Measurements from ENCODE around the gene CYTH3.
"Not testable (repeated sequence)": the region's sequence is repeated elsewhere in the genome, so short reads cannot be mapped to it uniquely, and the experiment has no call there.

The CYTH3 gene

GRCh38 chr7:6283391-6284054 lies 11.1 kb upstream of the CYTH3 start:
- not testable (repeated sequence) for H3K23ac ChIP-seq (ENCODE audit: low read depth, low read length, poor library complexity); H3K4me2 ChIP-seq (ENCODE audit: insufficient read depth, low read length, poor library complexity, severe bottlenecking); H3K9me3 ChIP-seq (replicated peaks in 1 of 2; ENCODE audit: control insufficient read depth in 2 of 2, insufficient read depth in 1 of 2, low read depth in 1 of 2, low read length in 2 of 2); H2AK5ac ChIP-seq (ENCODE audit: low read depth, low read length); H3K14ac ChIP-seq (ENCODE audit: low read length); H2BK5ac ChIP-seq (ENCODE audit: low read length); H2BK120ac ChIP-seq (ENCODE audit: low read depth, low read length); H2BK12ac ChIP-seq (ENCODE audit: low read length); H3K27me3 ChIP-seq (ENCODE audit: control insufficient read depth in 3 of 3, insufficient read depth in 3 of 3, low read depth in 1 of 3, low read length in 3 of 3); H3K4me1 ChIP-seq (ENCODE audit: control insufficient read depth in 2 of 2, insufficient read depth in 1 of 2, low read depth in 1 of 2, low read length in 2 of 2); H3K36me3 ChIP-seq (replicated peaks in 1 of 2; ENCODE audit: control insufficient read depth in 2 of 2, insufficient read depth in 2 of 2, low read length in 2 of 2); H3K27ac ChIP-seq (replicated peaks; ENCODE audit: low read length); DNase-seq (ENCODE audit: low spot score); H3K4me3 ChIP-seq (ENCODE audit: low read length in 2 of 2); H4K91ac ChIP-seq (ENCODE audit: low read depth, low read length, poor library complexity); H4K8ac ChIP-seq (ENCODE audit: low read depth, low read length); H3K4ac ChIP-seq (ENCODE audit: low read length); H3K9ac ChIP-seq (ENCODE audit: low read depth, low read length, poor library complexity); H2BK15ac ChIP-seq (ENCODE audit: low read length); H2AFZ ChIP-seq (ENCODE audit: low read length); H3K79me1 ChIP-seq (ENCODE audit: low read depth, low read length); H3K18ac ChIP-seq (ENCODE audit: low read length)
- WGBS, 2 donors (ENCODE audit: extremely low coverage in 2 of 2, insufficient read length in 2 of 2, insufficient replicate concordance in 1 of 2) = no CpG with 5 or more reads among the region's 9 CpGs

DNA sequence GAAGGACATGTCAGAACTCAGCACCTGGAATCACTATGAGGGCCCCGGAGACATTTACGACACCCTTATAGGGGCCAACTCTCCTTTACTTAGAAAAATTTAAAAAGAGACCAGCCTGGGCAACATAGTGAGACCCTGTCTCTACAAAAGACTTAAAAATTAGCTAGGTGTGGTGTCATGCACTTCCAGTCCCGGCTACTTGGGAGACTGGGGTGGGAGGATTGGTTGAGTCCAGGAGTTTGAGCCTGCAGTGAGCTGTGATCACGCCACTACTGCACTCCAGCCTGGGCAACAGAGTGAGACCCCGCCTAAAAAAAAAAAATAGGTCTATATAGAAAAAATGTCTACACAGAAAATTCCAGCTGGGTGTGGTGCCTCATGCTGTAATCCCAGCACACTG lies 7.5 kb upstream of the CYTH3 start:
- Histone ChIP-seq H3K4me1 (ENCODE audit: control insufficient read depth in 2 of 2, insufficient read depth in 1 of 2, low read depth in 1 of 2, low read length in 2 of 2) (peaks cover 0 to 9% of the 10 kb centered on the region in 2 donors), H3K27ac (replicated peaks; ENCODE audit: low read length) (no peak overlapping the region), H2BK15ac (ENCODE audit: low read length) (no peak overlapping the region), H3K9ac (ENCODE audit: low read depth, low read length, poor library complexity) (no peak overlapping the region), H2BK5ac (ENCODE audit: low read length) (no peak overlapping the region), H3K23ac (ENCODE audit: low read depth, low read length, poor library complexity) (no peak overlapping the region), H3K9me3 (replicated peaks in 1 of 2; ENCODE audit: control insufficient read depth in 2 of 2, insufficient read depth in 1 of 2, low read depth in 1 of 2, low read length in 2 of 2) (no peaks in the 10 kb centered on the region), H2AFZ (ENCODE audit: low read length) (no peak overlapping the region), H3K4me2 (ENCODE audit: insufficient read depth, low read length, poor library complexity, severe bottlenecking) (no peak overlapping the region), H4K91ac (ENCODE audit: low read depth, low read length, poor library complexity) (no peak overlapping the region), H2AK5ac (ENCODE audit: low read depth, low read length) (no peak overlapping the region), H2BK12ac (ENCODE audit: low read length) (no peak overlapping the region), H3K18ac (ENCODE audit: low read length) (no peak overlapping the region), H3K36me3 (replicated peaks in 1 of 2; ENCODE audit: control insufficient read depth in 2 of 2, insufficient read depth in 2 of 2, low read length in 2 of 2) (no peaks in the 10 kb centered on the region), H3K79me1 (ENCODE audit: low read depth, low read length) (no peaks in the 10 kb centered on the region), H3K27me3 (ENCODE audit: control insufficient read depth in 3 of 3, insufficient read depth in 3 of 3, low read depth in 1 of 3, low read length in 3 of 3) (no peaks in the 10 kb centered on the region), H3K4ac (ENCODE audit: low read length) (no peak overlapping the region), H2BK120ac (ENCODE audit: low read depth, low read length) (no peak overlapping the region), H3K14ac (ENCODE audit: low read length) (no peak overlapping the region), H3K4me3 (ENCODE audit: low read length in 2 of 2) (no peak overlapping the region), H4K8ac (ENCODE audit: low read depth, low read length) (no peak overlapping the region)
- no CpG with 5 or more reads among the region's 5 CpGs for WGBS, 2 donors (ENCODE audit: extremely low coverage in 2 of 2, insufficient read length in 2 of 2, insufficient replicate concordance in 1 of 2)
- DNase-seq (ENCODE audit: low spot score) = no peak

DNA sequence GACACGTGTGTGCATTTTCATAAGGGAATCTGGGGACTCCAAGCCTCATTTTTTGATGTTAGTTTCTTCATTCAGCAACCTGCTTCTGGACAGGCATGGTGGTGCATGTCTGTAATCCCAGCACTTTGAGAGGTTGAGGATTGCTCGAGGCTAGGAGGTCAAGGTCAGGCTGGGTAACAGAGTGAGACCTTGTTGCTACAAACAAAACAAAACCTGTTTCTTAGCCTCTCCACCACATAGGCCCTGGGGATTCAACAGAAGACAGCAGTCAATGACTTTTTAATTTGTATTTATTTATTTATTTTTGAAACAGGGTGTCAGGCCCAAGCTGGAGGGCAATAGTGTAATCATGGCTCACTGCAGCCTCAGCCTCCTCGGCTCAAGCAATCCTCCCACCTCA lies 6.9 kb upstream of the CYTH3 start:
- Histone ChIP-seq H2BK120ac (ENCODE audit: low read depth, low read length) (no peak overlapping the region), H3K23ac (ENCODE audit: low read depth, low read length, poor library complexity) (no peak overlapping the region), H3K4me3 (ENCODE audit: low read length in 2 of 2) (no peak overlapping the region), H2BK5ac (ENCODE audit: low read length) (no peak overlapping the region), H3K9me3 (replicated peaks in 1 of 2; ENCODE audit: control insufficient read depth in 2 of 2, insufficient read depth in 1 of 2, low read depth in 1 of 2, low read length in 2 of 2) (no peaks in the 10 kb centered on the region), H2AFZ (ENCODE audit: low read length) (no peak overlapping the region), H3K79me1 (ENCODE audit: low read depth, low read length) (no peaks in the 10 kb centered on the region), H2BK12ac (ENCODE audit: low read length) (no peak overlapping the region), H3K18ac (ENCODE audit: low read length) (no peak overlapping the region), H3K14ac (ENCODE audit: low read length) (no peak overlapping the region), H4K8ac (ENCODE audit: low read depth, low read length) (no peak overlapping the region), H3K4me1 (ENCODE audit: control insufficient read depth in 2 of 2, insufficient read depth in 1 of 2, low read depth in 1 of 2, low read length in 2 of 2) (peaks cover 0 to 9% of the 10 kb centered on the region in 2 donors), H4K91ac (ENCODE audit: low read depth, low read length, poor library complexity) (no peak overlapping the region), H3K36me3 (replicated peaks in 1 of 2; ENCODE audit: control insufficient read depth in 2 of 2, insufficient read depth in 2 of 2, low read length in 2 of 2) (no peaks in the 10 kb centered on the region), H3K4ac (ENCODE audit: low read length) (no peak overlapping the region), H2BK15ac (ENCODE audit: low read length) (no peak overlapping the region), H3K9ac (ENCODE audit: low read depth, low read length, poor library complexity) (no peak overlapping the region), H3K4me2 (ENCODE audit: insufficient read depth, low read length, poor library complexity, severe bottlenecking) (no peak overlapping the region), H3K27ac (replicated peaks; ENCODE audit: low read length) (no peak overlapping the region), H2AK5ac (ENCODE audit: low read depth, low read length) (no peak overlapping the region), H3K27me3 (ENCODE audit: control insufficient read depth in 3 of 3, insufficient read depth in 3 of 3, low read depth in 1 of 3, low read length in 3 of 3) (no peaks in the 10 kb centered on the region)
- DNase-seq (ENCODE audit: low spot score) = no peak
- no CpG with 5 or more reads among the region's 3 CpGs for WGBS, 2 donors (ENCODE audit: extremely low coverage in 2 of 2, insufficient read length in 2 of 2, insufficient replicate concordance in 1 of 2)

- Histone ChIP-seq H4K8ac (ENCODE audit: low read depth, low read length) (no peak overlapping the region), H4K91ac (ENCODE audit: low read depth, low read length, poor library complexity) (no peak overlapping the region), H3K4me2 (ENCODE audit: insufficient read depth, low read length, poor library complexity, severe bottlenecking) (no peak overlapping the region), H3K79me1 (ENCODE audit: low read depth, low read length) (no peaks in the 10 kb centered on the region), H2BK12ac (ENCODE audit: low read length) (no peak overlapping the region), H3K14ac (ENCODE audit: low read length) (no peak overlapping the region), H3K9me3 (replicated peaks in 1 of 2; ENCODE audit: control insufficient read depth in 2 of 2, insufficient read depth in 1 of 2, low read depth in 1 of 2, low read length in 2 of 2) (no peaks in the 10 kb centered on the region), H3K36me3 (replicated peaks in 1 of 2; ENCODE audit: control insufficient read depth in 2 of 2, insufficient read depth in 2 of 2, low read length in 2 of 2) (no peaks in the 10 kb centered on the region), H3K23ac (ENCODE audit: low read depth, low read length, poor library complexity) (no peak overlapping the region), H2BK120ac (ENCODE audit: low read depth, low read length) (no peak overlapping the region), H3K18ac (ENCODE audit: low read length) (no peak overlapping the region), H3K9ac (ENCODE audit: low read depth, low read length, poor library complexity) (no peak overlapping the region), H3K4ac (ENCODE audit: low read length) (no peak overlapping the region), H2BK5ac (ENCODE audit: low read length) (no peak overlapping the region), H2BK15ac (ENCODE audit: low read length) (no peak overlapping the region), H3K4me3 (ENCODE audit: low read length in 2 of 2) (no peak overlapping the region), H3K27me3 (ENCODE audit: control insufficient read depth in 3 of 3, insufficient read depth in 3 of 3, low read depth in 1 of 3, low read length in 3 of 3) (peaks cover 0 to 4% (median 3%) of the 10 kb centered on the region in 3 experiments), H2AFZ (ENCODE audit: low read length) (no peak overlapping the region), H2AK5ac (ENCODE audit: low read depth, low read length) (no peak overlapping the region), H3K4me1 (ENCODE audit: control insufficient read depth in 2 of 2, insufficient read depth in 1 of 2, low read depth in 1 of 2, low read length in 2 of 2) (peaks cover 0 to 9% of the 10 kb centered on the region in 2 donors), H3K27ac (replicated peaks; ENCODE audit: low read length) (no peak overlapping the region)
- no CpG with 5 or more reads among the region's 9 CpGs for WGBS, 2 donors (ENCODE audit: extremely low coverage in 2 of 2, insufficient read length in 2 of 2, insufficient replicate concordance in 1 of 2)
- DNase-seq (ENCODE audit: low spot score) = no peak
These were observed 6.4 kb upstream of the CYTH3 start for GRCh38 chr7:6278749-6279310.
